NCI-H1048 (cell line): Measurements from ENCODE around the gene PIM1.

Source experiments
- DNase-seq: peaks from one replicate; lab custom pipeline; 2025; lab: John Stamatoyannopoulos, UW

Gene PIM1

DNA sequence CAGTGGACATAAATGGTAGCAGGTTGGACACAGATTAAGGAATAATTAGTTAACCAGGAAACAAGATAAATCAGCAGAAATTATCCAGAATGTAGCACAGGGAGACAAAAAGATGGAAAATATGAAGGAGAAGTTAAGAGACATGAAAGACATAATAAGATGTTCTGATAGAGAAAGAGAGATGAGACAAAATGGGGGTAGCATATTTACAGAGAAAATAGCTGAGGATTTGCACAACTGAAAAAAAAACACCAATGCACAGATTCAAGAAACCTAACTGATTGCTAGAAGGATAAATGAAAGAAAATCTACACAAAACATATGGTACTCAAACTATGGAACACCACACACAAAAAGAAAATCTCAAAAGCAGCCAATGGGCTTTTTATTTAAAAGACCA is 53.0 kb downstream of the PIM1 start:
- no peak for DNase-seq
